Stimulated activated CD4-positive, alpha-beta T cell treated with anti-CD3 and anti-CD28 coated beads, Interleukin-4, amount 100 ng/mL, for 1 hour (primary cell): ENCODE data around the gene U2AF2.

Experiments used
- DNase-seq: peaks from one replicate; pipeline ENCODE4 v3.0.0-alpha.2; 2020

U2AF2 gene

DNA sequence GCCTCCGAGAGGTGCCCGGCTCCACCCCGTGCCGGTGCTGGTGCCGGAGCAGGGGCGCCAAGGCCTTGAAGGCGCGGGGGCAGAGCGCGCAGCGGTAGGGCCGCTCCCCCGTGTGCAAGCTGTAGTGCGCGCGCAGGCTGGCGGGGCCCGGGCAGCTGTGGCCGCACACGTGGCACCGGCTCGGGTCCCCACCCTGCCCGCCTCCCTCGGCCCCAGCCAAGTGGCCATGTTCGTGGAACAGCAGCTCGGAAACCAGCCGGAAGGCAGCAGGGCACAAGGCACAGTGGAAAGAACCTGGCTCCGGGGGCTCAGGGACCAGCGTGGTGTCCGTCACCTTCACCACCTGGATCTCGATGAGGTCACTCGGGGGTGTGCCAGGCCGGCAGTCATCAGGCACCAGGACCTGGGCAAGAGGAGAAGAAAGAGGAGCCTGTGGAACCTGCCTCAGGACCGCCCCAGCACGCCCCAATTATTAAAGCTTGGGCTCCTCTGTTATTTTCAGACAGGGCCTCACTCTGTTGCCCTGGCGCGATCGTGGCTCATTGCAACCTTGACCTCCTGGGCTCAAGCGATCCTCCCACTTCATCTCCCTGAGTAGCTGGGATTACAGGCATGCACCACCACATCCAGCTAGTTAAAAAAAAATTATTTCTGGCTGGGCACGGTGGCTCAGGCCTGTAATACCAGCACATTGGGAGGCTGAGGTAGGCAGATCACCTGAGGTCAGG lies 32.4 kb upstream of the U2AF2 start:
- DNase-seq, result no peak

DNA sequence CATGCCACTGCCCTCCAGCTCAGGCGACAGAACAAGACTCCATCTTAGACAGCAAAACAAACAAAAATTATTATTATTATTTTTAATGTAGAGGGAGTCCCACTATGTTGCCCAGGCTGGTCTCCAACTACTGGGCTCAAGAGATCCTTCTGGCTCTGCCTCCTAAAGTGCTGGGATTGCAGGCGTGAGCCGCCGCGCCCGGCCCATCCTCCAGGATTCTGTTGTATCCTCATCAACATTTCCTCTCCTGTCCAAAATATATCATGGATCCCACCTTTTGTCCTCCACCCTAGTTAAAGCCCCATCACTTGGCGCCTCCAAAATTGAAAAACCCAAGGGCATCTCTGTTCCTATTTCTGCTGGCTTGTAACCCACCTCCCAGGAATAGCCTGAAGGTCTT lies 31.7 kb upstream of the U2AF2 start:
- DNase-seq, result no peak

DNA sequence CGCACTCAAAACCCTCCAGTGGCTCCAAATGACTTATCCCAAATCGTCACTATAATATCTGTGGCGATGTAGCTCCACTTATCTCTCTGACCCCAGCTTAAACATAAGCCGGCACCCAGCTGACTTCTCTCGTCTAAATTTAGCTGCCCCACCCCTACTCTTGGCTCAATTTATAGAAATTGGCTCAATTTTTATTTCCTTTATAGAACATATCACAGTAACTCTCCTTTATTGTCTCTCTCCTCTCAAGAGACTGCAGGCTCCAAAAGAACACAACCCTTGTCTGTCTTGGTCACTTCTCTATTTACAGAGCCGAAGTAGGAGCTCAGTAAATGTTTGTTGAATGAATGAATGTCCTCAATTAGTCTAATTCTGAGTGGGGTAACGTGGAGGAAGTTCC lies 31.3 kb upstream of the U2AF2 start:
- DNase-seq, result no peak

DNA sequence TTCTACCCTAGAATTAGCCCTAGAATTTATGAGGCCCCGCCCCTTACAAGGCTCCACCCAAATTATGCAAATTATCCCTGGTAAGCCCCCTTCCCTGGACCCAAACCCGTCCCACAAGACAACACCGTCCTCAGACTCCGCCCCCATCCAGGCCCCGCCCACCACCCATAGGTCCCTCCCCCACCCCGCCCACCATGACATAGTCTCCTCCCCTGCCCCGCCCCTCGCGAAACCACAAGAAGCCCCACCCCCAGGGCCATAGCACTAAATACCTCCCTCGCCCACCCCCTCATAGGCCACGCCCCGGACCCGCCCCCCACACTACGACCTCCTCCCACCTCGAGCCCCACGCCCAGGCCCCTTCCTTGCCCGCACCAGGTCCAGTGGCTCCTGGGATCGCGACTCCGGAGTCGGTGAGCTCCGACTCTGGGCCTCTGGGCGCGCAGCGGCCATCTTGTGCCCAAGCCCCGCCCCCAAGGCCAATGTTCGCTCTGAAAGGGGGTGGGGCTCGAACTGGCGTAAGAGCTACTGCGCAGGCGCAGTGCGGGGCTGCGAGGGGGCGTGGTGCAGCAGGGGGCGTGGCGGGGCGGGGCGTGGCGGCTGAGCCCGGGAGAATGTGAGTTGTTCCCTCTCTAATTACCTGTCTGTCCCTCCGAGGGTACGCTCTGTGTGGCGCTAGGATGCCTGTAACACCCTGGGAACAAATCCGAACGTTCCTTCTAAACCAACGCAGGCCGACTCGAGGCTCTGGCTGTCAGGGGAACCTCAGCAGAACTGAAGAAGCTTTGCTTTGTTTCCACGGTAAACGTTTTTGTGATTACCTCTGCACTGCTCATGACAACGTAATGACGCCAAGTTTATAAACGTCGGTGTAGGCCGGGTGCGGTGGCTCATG lies 30.5 kb upstream of the U2AF2 start, which contains the start of gene ZNF784:
Gene ZNF784, minus strand, starts transcription at position 458 of the 895 bp plus-strand sequence. Its CDS starts 5 bp downstream, at position 453.
- peak; percentile 94 for DNase-seq

DNA sequence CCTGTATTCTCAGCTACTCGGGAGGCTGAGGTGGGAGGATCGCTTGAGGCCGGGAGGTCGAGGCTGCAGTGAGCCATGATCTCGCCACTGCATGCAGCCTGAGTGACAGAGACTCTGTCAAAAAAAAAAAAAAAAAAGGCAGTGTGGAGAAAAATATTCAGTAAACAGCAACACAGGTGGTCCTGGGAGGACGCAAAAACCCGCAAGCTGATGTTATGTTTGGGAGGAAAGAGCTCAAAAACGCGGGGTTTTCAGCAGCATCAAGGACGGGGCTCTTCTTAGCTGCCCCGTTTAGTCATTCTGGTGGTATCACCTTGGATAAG lies 29.9 kb upstream of the U2AF2 start:
- no peak for DNase-seq

DNA sequence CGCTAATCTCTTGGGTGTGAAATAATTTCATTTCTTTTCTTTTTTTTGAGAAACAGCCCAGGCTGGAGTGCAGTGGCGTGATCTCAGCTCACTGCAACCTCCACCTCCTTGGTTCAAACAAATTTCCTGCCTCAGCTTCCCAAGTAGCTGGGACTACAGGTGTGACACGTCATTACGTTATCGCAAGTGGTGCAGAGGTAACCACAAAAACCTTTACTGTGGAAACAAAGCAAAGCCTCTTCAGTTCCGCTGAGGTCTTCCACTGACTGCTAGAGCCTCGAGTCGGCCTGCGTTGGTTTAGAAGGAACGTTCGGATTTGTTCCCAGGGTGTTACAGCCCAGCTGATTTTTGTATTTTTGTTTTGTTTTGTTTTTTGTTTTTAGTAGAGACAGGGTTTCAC lies 28.5 kb upstream of the U2AF2 start:
- DNase-seq, result no peak

DNA sequence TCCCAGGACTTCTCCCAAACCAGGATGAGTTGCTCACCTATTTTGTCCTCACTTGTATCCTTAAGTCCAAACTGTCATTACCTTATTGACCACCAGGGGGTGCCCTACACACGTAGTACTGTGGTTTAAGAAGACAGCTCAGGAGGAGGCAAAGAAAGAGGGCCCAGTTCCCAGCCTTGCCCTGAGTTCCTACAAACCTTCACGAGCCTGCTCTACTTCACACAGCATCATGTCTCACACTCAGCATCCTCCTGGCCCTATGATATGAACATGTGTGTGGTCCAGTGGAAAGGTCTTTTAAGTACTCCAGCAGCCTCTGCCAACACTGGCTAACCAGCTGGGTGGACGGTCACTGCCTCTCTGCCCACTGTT lies 22.4 kb upstream of the U2AF2 start:
- DNase-seq, result peak; percentile 72

DNA sequence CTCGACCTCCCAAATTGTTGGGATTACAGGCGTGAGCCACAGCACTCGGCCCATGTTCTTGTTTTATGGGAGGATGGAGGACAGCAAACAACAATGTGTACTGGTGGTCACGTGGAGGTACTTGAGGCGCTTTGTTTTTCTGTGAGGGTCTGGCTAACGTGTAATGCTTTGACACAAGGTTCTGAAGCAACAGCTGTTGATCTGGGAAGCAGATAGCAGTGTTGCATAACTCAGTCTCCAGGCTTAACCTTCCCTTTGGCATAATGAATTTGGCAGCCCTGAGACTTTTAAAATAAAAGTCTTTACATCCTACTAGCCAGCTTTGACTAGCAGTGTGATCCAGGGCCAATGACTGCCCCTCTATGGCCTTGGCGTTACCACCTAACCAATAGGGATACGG lies 21.0 kb upstream of the U2AF2 start:
- no peak for DNase-seq

DNA sequence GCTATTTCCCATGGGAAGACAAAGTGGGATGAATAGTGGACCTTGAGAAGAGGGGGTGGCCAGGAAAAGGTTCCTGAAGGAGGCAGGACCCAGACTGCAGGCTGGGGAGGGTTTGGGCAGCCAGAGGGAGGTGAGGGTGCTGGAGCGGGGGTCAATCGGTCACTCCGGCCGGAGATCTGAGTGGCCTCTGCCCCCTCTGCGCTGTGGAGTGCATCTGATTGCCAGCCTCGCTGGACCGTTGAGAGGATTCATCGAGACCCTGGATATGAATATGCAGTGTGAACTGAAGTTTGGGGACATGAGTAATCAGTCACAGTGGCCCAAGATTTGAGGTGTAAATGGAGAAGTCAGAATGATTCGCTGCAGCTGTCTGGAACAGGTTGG lies 19.5 kb upstream of the U2AF2 start:
- no peak for DNase-seq

DNA sequence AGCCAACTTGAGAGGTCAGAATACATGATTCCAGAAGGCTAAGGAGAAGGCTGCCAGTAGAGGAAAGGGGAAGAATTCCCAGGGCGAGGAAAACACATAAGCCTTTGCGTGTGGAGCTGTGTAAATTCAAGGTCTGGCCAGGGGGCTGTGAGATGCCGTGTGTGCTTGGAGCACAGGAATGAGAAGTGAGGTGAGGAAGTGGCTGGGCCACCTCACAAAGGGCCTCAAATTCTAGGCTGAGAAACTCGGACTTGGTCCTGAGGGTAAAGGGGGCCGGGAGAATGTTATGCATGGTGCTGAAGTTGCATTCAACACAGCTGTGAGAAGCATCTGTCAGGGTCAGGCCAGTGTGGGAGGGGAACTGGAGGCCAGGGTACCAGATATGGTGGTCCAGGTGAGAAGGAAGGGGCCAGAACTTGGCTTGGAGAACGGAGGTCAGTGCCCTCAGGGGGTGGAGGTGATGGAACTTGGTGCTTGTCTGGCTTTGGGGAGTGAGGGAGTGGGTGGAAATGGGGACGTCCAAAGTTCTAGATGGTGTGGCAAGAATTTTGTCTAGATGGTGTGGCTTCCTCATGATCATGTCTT lies 18.9 kb upstream of the U2AF2 start:
- no peak for DNase-seq

DNA sequence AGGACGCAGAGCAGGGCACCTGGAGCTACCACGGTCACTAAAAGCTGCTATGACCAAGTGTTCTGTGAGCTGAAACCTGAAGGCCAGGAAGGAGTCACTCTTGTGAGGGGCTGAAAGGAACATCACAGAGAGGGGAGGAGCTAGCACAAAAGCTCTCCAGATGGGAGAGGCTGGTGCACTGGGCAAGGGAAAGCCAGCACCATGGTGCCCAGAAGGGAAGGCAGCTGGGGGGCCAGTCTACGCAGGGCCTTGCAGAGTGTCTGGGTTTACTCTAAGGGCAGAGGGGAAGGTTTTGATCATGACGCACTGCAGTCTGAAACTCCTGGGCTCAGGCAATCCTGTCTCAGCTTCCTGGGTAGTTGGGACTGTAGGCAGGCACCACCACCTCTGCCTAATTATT lies 18.1 kb upstream of the U2AF2 start:
- DNase-seq, result no peak

DNA sequence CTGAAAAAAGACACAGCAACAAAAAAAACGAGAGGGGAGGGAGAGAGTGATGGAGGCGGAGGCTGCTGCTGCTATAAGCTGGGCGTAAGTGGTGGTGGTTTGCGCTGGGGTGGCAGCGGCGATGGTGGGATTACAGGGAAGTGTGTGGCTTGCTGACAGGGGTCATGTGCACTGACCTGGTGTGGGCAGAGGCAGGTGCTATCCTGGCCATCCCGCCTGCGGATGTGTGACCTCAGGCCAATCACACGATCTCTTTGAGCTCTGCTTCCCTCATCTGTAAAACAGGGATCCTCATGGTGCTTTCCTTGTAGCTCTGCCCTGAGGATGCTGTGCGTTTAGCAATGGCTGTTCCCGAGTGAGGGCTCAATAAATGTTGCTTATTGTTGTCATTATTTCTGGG lies 17.3 kb upstream of the U2AF2 start:
- no peak for DNase-seq

DNA sequence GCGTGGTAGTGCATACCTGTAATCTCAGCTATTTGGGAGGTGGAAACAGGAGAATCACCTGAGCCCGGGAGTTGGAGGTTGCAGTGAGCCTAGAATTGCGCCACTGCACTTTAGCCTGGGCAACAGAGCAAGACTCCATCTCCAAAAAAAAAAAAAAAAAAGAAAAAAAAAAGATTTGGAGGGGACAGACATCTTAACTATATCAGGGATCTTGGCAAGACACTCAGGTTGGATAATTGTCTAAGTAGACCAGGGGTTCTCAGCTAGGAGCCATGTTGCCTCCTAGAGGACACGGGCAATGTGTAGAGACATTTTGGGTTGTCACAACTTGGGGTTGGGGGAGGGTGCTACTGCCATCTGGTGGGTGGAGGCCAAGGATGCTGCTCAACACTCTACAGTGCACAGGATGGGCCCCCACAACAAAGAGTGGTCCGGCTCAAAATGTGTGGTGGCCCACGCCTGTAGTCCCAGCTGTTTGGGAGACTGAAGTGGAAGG lies 15.9 kb upstream of the U2AF2 start:
- DNase-seq, result peak; percentile 61

DNA sequence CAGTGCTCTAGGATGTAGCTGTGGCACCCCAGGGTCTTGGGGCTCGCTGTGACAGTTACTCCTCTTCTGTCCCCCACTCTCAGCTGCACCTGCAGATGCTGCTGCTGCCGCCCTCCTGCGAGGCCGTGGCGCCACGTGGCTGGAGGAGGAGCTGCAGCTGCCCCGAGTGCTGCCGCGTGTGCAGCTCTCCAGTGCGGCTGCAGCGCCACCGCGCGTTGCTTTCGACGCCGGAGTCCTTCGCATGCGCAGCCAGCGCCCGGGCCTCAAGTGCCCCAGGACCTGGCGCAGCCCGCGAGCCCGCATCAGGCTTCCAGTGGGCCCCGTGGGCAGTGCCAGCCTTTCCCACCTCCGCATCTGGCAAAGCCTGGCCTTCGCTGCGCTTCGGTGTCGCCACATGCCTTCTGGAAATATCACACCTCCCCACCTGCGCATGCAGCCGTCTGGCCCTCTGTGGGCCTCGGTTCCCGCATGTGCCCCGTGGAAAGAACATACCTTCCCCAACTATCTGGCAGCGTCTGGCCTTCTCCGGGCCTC lies 14.7 kb upstream of the U2AF2 start:
- peak; percentile 74 for DNase-seq

DNA sequence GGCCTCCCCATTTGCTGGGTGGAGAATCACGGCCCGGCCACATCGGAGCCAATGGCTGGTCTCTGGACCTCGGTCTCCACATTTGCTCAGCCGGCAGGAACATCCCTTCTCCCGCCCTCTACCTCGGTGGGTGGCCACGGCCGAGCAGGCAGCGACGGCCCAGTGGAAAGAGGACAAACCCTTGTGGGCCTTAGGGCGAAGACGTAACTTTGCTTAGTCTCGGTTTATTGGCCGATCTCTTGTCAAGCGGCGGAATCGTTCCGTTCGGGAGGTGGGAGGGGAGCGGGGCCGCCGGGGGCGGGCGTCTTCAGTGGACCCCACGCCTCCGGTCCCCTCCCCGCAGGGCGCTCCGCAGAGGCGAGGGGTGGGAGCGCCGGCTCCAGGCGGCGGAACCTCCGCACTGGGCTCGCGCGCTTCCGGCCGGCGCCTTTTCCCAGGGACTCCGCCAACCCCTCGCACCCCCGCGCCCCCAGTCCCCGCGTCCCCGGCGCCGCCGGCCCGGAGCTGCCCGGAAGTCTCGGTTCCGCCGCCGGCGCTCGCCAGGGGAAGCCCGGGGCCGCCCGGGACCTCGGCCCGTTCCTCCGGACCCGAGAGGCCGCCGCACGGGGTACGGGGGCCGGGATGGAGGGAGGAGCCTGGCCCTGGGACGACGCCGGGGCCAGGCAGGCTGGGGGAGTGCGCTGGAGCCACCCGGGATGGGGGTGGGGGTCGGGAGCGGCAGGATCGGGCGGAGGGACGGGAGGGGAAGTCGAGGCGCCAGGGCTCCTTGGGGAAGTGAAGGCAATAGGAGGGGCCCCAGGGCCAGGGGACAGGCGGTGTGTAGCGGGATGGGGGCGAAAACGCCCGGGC lies 14.0 kb upstream of the U2AF2 start, which contains the start of gene ZNF580:
Gene ZNF580, plus strand, starts transcription at position 426 of the 849 bp plus-strand sequence. CDS start 1,507 bp downstream, outside the sequence.
- DNase-seq, result peak; percentile 73

DNA sequence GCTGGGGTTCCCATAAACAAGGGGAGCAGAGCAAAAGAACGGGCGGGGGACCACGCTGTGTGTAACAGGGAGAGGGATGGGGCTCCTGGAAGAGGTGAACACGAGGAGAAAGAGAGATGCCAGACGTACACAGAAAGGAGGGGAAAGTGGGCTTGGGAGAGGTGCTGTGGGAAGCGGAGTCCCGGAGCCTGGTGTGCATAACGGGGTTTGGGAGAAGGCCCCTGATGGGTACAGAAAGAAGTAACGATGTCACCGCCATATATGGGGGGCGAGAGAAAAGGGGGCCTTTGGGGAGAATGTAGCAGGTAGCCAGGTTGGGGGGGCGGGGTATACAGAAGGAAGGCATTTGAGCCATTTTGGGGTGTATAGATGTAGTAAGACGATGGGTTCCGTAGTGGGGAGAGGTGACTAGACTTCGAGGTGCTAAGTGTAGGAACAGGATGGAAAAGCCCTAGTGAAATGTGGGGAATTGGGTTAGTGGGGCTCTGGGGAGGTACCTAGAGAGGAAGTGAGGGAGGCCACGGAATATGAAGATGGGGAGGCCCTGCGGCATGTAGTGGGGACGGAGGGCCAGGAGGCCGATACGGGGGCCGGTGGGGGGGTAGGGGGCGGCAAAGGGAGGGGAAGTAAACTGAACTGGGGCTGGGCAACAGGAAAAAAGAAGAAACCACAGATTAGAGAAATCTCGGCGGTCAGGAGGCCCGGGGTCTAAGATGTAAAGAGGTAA lies 13.2 kb upstream of the U2AF2 start:
- DNase-seq, result no peak

DNA sequence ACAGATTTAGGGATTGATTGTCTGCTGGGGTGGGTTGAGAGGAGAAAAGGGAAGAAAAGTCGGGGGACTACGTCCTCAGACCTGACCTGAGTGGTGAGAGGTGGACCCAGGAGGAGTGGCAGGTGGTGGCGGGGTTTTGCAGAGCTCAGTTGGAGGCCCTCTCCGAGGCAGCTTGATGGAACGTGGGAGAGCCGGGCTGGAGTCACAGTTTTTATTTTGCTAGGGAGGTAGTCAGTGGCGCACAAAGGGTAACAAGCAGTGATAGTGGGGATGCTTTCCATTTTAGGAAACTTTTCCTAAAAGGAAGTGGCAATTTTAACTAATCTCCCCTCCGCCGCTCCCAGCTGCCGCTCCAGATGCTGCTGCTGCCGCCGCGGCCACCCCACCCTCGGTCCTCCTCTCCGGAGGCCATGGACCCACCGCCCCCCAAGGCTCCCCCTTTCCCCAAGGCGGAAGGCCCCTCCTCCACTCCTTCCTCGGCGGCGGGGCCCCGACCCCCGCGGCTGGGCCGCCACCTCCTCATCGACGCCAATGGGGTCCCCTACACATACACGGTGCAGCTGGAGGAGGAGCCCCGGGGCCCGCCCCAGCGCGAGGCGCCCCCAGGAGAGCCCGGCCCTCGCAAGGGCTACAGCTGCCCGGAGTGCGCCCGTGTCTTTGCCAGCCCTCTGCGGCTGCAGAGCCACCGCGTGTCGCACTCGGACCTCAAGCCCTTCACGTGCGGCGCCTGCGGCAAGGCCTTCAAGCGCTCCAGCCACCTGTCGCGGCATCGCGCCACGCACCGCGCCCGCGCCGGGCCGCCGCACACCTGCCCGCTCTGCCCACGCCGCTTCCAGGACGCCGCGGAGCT lies 12.5 kb upstream of the U2AF2 start:
- no peak for DNase-seq

DNA sequence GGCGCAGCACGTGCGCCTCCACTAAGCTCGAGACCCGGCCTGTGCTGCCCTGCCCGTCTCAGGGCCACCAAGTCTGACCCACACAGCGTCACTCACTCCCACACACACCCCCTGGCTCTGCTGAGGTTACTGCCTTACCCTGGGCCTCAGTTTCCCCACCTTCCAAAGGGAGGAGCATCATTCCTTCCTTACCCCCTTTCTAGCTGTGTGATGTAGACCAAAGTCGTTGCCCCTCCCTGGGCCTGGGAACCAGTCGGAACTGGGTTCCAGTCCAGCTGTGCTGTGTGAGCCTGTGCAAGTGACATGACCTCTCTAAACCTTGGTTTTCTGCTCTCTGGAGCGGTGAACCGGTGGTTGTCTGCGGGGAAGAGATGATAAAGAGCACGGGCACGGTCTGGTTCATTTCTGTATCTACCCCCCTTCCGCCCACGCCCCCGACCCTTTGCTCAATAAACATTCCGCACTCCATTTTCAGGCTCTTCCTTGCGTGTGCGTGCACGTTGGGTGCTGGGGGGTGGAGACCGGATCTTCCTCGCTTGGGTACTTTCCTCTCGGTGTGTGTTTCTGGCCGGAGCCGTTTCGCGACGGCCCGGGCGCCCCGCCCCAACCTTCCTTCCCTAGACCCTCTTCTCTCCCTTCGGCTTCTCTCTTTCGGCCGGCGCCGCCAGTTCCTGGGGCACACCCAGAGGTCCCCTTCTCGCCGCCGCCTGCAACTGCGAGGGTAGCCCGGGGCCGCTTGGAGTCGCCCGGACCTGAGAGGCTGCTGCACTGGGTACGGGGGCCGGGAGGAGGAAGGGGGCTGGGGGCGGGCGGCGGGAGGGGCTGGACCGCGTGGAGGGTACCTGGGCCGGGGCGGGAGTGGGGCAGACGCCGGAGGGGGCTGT lies 11.6 kb upstream of the U2AF2 start, which contains the start of gene ZNF581:
Gene ZNF581, plus strand, starts transcription at position 647 of the 884 bp plus-strand sequence. CDS start 923 bp downstream, outside the sequence.
- peak; percentile 86 for DNase-seq

DNA sequence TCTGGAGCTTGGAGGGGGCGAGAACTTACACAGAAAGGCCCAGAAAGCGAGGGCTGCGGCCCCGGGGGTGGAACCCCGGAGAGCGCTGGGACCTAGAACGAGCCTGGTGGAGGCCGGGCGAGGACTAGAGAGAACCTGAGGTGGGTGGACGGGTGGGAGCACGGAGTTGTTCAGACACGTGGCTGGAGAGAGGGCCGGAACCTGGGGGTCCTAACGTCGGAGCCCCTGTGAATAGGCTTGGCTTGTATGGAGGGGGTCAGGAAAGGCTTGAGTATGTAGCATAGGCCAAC lies 11.0 kb upstream of the U2AF2 start:
- DNase-seq, result no peak
